SK-N-SH (cell line): ENCODE results near the gene LMAN2. TPM values are rescaled to one million over a fixed set of nuclear protein-coding genes. Genes with fewer than 3 reads are reported as not detected.

Experiments
- CTCF ChIA-PET: fragments of 300-600, 350-600 bp; formaldehyde crosslinking; extraction: SDS; loops from one replicate; lab custom pipeline; 2021; lab: Yijun Ruan, JAX
- POLR2A ChIA-PET: fragments of 350-600 bp; sonication (Branson Sonifier 250); formaldehyde crosslinking; extraction: SDS; loops from one replicate; lab custom pipeline; 2020; ENCODE audit warnings: antibody characterized with exemption, inconsistent platforms; lab: Yijun Ruan, JAX
- DNase-seq: peaks from one replicate; pipeline ENCODE4 v3.0.0; 2012
- H2AFZ ChIP-seq: fragments of 200-600 bp; sonication (generic); 2 replicates; pipeline ENCODE4 v1.8.1; 2016; ENCODE audit warnings: antibody characterized with exemption, mild to moderate bottlenecking, low read depth
- H3F3A ChIP-seq: fragments of 200-600 bp; sonication (generic); replicated peaks from 2 replicates; pipeline ENCODE3; 2016; ENCODE audit warnings: antibody characterized with exemption, mild to moderate bottlenecking; ENCODE audit not compliant: insufficient read depth
- H3K27ac ChIP-seq, 2 experiments: fragments of 200-500 bp in 1 of 2; fragments of 200-600 bp in 1 of 2; sonication (Bioruptor generic) in 1 of 2; sonication (generic), shearing (Covaris generic) in 1 of 2; 2 replicates each; pipeline versions ENCODE4 v1.5.1 to v1.6.1; 2014 to 2016; ENCODE audit warnings: low read depth in 2 of 2, inconsistent platforms in 1 of 2, low read length in 1 of 2, mild to moderate bottlenecking in 1 of 2, mixed read lengths in 1 of 2
- H3K27me3 ChIP-seq: fragments of 200-600 bp; sonication (generic), shearing (Covaris generic); 2 replicates; pipeline ENCODE4 v1.6.1; 2016; ENCODE audit warnings: mixed run types; ENCODE audit not compliant: insufficient read depth
- H3K36me3 ChIP-seq, 2 experiments: fragments of 200-500 bp in 1 of 2; fragments of 200-600 bp in 1 of 2; sonication (Bioruptor generic) in 1 of 2; sonication (generic) in 1 of 2; replicated peaks in 1 of 2; 2 replicates each; pipeline versions ENCODE3 to v1.5.1; 2014 to 2016; ENCODE audit warnings: low read length in 1 of 2, mild to moderate bottlenecking in 1 of 2; ENCODE audit not compliant: insufficient read depth in 2 of 2, control insufficient read depth in 1 of 2
- H3K4me1 ChIP-seq, 2 experiments: fragments of 200-500 bp in 1 of 2; fragments of 200-600 bp in 1 of 2; sonication (Bioruptor generic) in 1 of 2; sonication (generic), shearing (Covaris generic) in 1 of 2; 2 replicates each; pipeline versions ENCODE4 v1.5.1 to v1.6.1; 2014 to 2016; ENCODE audit warnings: low read depth in 1 of 2, low read length in 1 of 2, mixed run types in 1 of 2; ENCODE audit not compliant: insufficient read depth in 2 of 2, control insufficient read depth in 1 of 2
- H3K4me2 ChIP-seq: fragments of 200-600 bp; sonication (generic), shearing (Covaris generic); 2 replicates; pipeline ENCODE4 v1.6.1; 2017; ENCODE audit warnings: mixed run types
- H3K4me3 ChIP-seq, 2 experiments: fragments of 200-500 bp in 1 of 2; fragments of 200-600 bp in 1 of 2; sonication (Bioruptor generic) in 1 of 2; sonication (generic), shearing (Covaris generic) in 1 of 2; 2 replicates each; pipeline versions ENCODE4 v1.5.1 to v1.8.1; 2014 to 2016; ENCODE audit warnings: low read depth in 2 of 2, inconsistent platforms in 1 of 2, low read length in 1 of 2, mild to moderate bottlenecking in 1 of 2, mixed read lengths in 1 of 2, moderate library complexity in 1 of 2
- H3K79me2 ChIP-seq: fragments of 200-600 bp; sonication (generic); 2 replicates; pipeline ENCODE4 v1.8.1; 2017; ENCODE audit warnings: mild to moderate bottlenecking; ENCODE audit not compliant: insufficient read depth
- H3K9ac ChIP-seq: fragments of 200-600 bp; sonication (generic); 2 replicates; pipeline ENCODE4 v1.6.1; 2017; ENCODE audit warnings: mixed run types
- H3K9me2 ChIP-seq: fragments of 200-600 bp; sonication (generic); 2 replicates; pipeline ENCODE4 v1.6.1; 2017; ENCODE audit warnings: mixed run types
- H3K9me3 ChIP-seq: fragments of 200-600 bp; sonication (generic); 2 replicates; pipeline ENCODE4 v1.6.1; 2017; ENCODE audit warnings: mixed run types, mild to moderate bottlenecking, moderate library complexity
- H4K20me1 ChIP-seq: fragments of 200-600 bp; sonication (generic); 2 replicates; pipeline ENCODE4 v1.6.1; 2017; ENCODE audit warnings: mild to moderate bottlenecking, mixed run types; ENCODE audit not compliant: insufficient read depth
- CTCF ChIP-seq: fragments of 200-600 bp; sonication (generic); IDR thresholded peaks from 2 replicates; pipeline ENCODE4 v1.6.1; 2017; ENCODE audit warnings: antibody characterized with exemption, mild to moderate bottlenecking, moderate library complexity
- FOSL2 ChIP-seq: IDR thresholded peaks from 2 replicates; pipeline ENCODE4 v1.4.0; 2012; ENCODE audit warnings: low read depth, mild to moderate bottlenecking, moderate library complexity, borderline replicate concordance
- FOXJ3 ChIP-seq: sonication (generic); formaldehyde crosslinking; IDR thresholded peaks from 2 replicates; pipeline ENCODE4 v1.5.1; 2020; ENCODE audit warnings: mild to moderate bottlenecking, missing genetic modification reagents
- FOXM1 ChIP-seq: IDR thresholded peaks from 2 replicates; pipeline ENCODE4 v1.4.0; 2012; ENCODE audit warnings: low read depth, mild to moderate bottlenecking
- MAX ChIP-seq: IDR thresholded peaks from 2 replicates; pipeline ENCODE4 v1.4.0; 2012; ENCODE audit warnings: low read depth
- NFIC ChIP-seq: IDR thresholded peaks from 2 replicates; pipeline ENCODE4 v1.4.0; 2012; ENCODE audit warnings: borderline replicate concordance
- RAD21 ChIP-seq: IDR thresholded peaks from 2 replicates; pipeline ENCODE4 v1.6.1; 2012; ENCODE audit warnings: mild to moderate bottlenecking, low read length
- REST ChIP-seq: IDR thresholded peaks from 2 replicates; pipeline ENCODE4 v1.6.1; 2012; ENCODE audit warnings: mild to moderate bottlenecking, low read depth, low read length, moderate library complexity
- RFX5 ChIP-seq: IDR thresholded peaks from 2 replicates; pipeline ENCODE4 v1.6.1; 2012; ENCODE audit warnings: mild to moderate bottlenecking, improper control_type of control experiment, low read length
- SIN3A ChIP-seq: IDR thresholded peaks from 2 replicates; pipeline ENCODE4 v1.6.1; 2012; ENCODE audit warnings: low read depth, mild to moderate bottlenecking, low read length, moderate library complexity, borderline replicate concordance
- USF1 ChIP-seq: IDR thresholded peaks from 2 replicates; pipeline ENCODE4 v1.4.0; 2012; ENCODE audit warnings: low read depth, borderline replicate concordance
- USF2 ChIP-seq: fragments of 150-350 bp; IDR thresholded peaks from 2 replicates; pipeline ENCODE4 v1.6.1; 2017; ENCODE audit warnings: antibody characterized with exemption, low read length, low read depth, borderline replicate concordance
- WGBS: methylation state at CpG from one replicate; pipeline ENCODE4 v1.1.6; 2017; ENCODE audit warnings: low lambda C conversion rate; 5-methylcytosine and 5-hydroxymethylcytosine counted together
- polyA plus RNA-seq, 3 experiments: library from polyadenylated mRNA; depleted of rRNA; stranded (reverse); fragments of >200 nt; gene quantifications; 2 replicates each; pipeline ENCODE4 v1.2.3, GENCODE V29; 2012

The LMAN2 gene
- polyA plus RNA-seq, 1 of the 3 experiments (the other 2 are of a cell fraction) = 500 TPM

- H3K27me3 ChIP-seq = no peaks in the 10 kb centered on the region
- H3K9me3 ChIP-seq = no peaks in the 10 kb centered on the region
- no peaks in the 10 kb centered on the region for H3K9me2 ChIP-seq
- H2AFZ ChIP-seq = no peak overlapping the region
- H3K4me3 ChIP-seq = no peak overlapping the region
- no peak for DNase-seq
- 60% methylated on average over 4 of the region's 4 CpGs for WGBS
- POLR2A ChIA-PET = no interaction called here
- H4K20me1 ChIP-seq = peaks cover 9% of the 10 kb centered on the region; the same call in 1 of the 2 replicates
- TF ChIP-seq NFIC = no peak
- no peak for TF ChIP-seq FOXJ3 (CRISPR knock-in tag)
- TF ChIP-seq SIN3A = no peak
- TF ChIP-seq CTCF = peak; percentile 29
- TF ChIP-seq, all 33 proteins: peak for 1
- CTCF ChIA-PET = interaction anchor here (2.0 to 6.5 kb wide), 3 partner anchors 10 to 187 kb away, joined by 6 to 48 read pairs (median 8); no protein-coding TSS in a partner anchor
- Histone ChIP-seq H3K36me3 (peaks cover 17 to 55% of the 10 kb centered on the region in 2 experiments), H3K79me2 (peaks cover 36% of the 10 kb centered on the region), H3K4me2 (0 out of 2 replicates have a peak overlapping the region, but pooled peaks have one; percentile 17), H3F3A (peaks cover 13% of the 10 kb centered on the region), H3K27ac (peak overlapping the region; percentile 16 to 40; a peak in 1 of 4 replicates), H3K4me1 (peaks cover 0 to 23% of the 10 kb centered on the region in 2 experiments; a peak in 1 of 4 replicates), H3K9ac (no peak overlapping the region; the same call in 1 of the 2 replicates)
Observed at GRCh38 chr5:177300236-177300880, 51.1 kb downstream of the LMAN2 start.

GRCh38 chr5:177299697-177300096 lies 51.8 kb downstream of the LMAN2 start:
- peaks cover 2% of the 10 kb centered on the region; the same call in 1 of the 2 replicates for H4K20me1 ChIP-seq
- ChIA-PET CTCF (interaction anchor here (1.4 to 6.5 kb wide), 5 partner anchors 9 to 642 kb away, joined by 3 to 48 read pairs (median 6); no protein-coding TSS in a partner anchor), POLR2A (no interaction called here)
- H2AFZ ChIP-seq = no peak overlapping the region
- peak overlapping the region in 1 of 2 experiments; percentile 21; a peak in 1 of 4 replicates for H3K27ac ChIP-seq
- peaks cover 11 to 57% of the 10 kb centered on the region in 2 experiments for H3K36me3 ChIP-seq
- H3K4me1 ChIP-seq = peaks cover 0 to 18% of the 10 kb centered on the region in 2 experiments; a peak in 1 of 4 replicates
- H3F3A ChIP-seq = peaks cover 13% of the 10 kb centered on the region
- no peaks in the 10 kb centered on the region for H3K27me3 ChIP-seq
- peaks cover 29% of the 10 kb centered on the region for H3K79me2 ChIP-seq
- no peak for DNase-seq
- no peak overlapping the region for H3K4me3 ChIP-seq
- no peaks in the 10 kb centered on the region for H3K9me3 ChIP-seq
- no peak overlapping the region for H3K9ac ChIP-seq
- H3K4me2 ChIP-seq = 0 out of 2 replicates have a peak overlapping the region, but pooled peaks have one; percentile 17
- 82% methylated on average over 9 of the region's 9 CpGs for WGBS
- TF ChIP-seq MAX = no peak
- TF ChIP-seq FOXM1 = no peak
- no peak for TF ChIP-seq FOSL2
- no peak for TF ChIP-seq USF2
- no peak for TF ChIP-seq RAD21
- no peak for TF ChIP-seq RFX5
- no peak for TF ChIP-seq FOXJ3 (CRISPR knock-in tag)
- TF ChIP-seq USF1 = no peak
- no peak for TF ChIP-seq REST
- no peaks in the 10 kb centered on the region for H3K9me2 ChIP-seq
